Activated CD4-positive, alpha-beta T cell treated with anti-CD3 and anti-CD28 coated beads for 36 hours (primary cell): ENCODE measurements around the gene NOX1. TPM values are rescaled to one million over a fixed set of nuclear protein-coding genes. Genes with fewer than 3 reads are reported as not detected.

Experiments
- ATAC-seq: fragments of 200-7000 bp; cut with Tn5 transposase; one replicate; pipeline ENCODE4 v1.10.0; 2021; ENCODE audit warnings: mild to moderate bottlenecking, moderate library complexity
- CTCF ChIA-PET: fragments of 350-600 bp; sonication (Branson Sonifier 250); formaldehyde crosslinking; loops from one replicate; lab custom pipeline; 2021; ENCODE audit warnings: antibody characterized with exemption; lab: Charles Lee
- POLR2A ChIA-PET: fragments of 350-600 bp; sonication (Branson Sonifier 250); formaldehyde crosslinking; loops from one replicate; lab custom pipeline; 2021; ENCODE audit warnings: antibody characterized with exemption, inconsistent platforms; lab: Charles Lee
- DNase-seq: peaks from one replicate; pipeline ENCODE4 v3.0.0-alpha.2; 2020
- H3K27ac Mint-ChIP-seq: one replicate; pipeline ENCODE4 v1.8.0; 2021; ENCODE audit warnings: mixed read lengths
- H3K27me3 Mint-ChIP-seq: one replicate; pipeline ENCODE4 v1.8.0; 2021; ENCODE audit warnings: mixed read lengths
- H3K36me3 Mint-ChIP-seq: one replicate; pipeline ENCODE4 v1.8.0; 2021; ENCODE audit warnings: low read depth, mixed read lengths
- H3K4me1 Mint-ChIP-seq: one replicate; pipeline ENCODE4 v1.8.0; 2021; ENCODE audit warnings: mixed read lengths
- H3K4me3 Mint-ChIP-seq: one replicate; pipeline ENCODE4 v1.8.0; 2021; ENCODE audit warnings: mild to moderate bottlenecking, moderate library complexity, mixed read lengths
- H3K9me3 Mint-ChIP-seq: one replicate; pipeline ENCODE4 v1.8.0; 2021; ENCODE audit warnings: low read depth, mixed read lengths
- intact Hi-C, 2 experiments: fragments of 100-400 bp; cut with DNase I in 1 of 2; cut with micrococcal nuclease in 1 of 2; formaldehyde crosslinking; loops; one replicate each; pipeline versions ENCODE4 v1.14.2 to v1.15.1; 2022 to 2024; cut with DNase I, micrococcal nuclease
- total RNA-seq, 2 experiments: library from RNA; stranded (reverse); gene quantifications; one replicate each; pipeline ENCODE4 v1.2.3, GENCODE V29; 2021

Gene NOX1
- total RNA-seq, 2 experiments from 2014 or later = not detected

- intact Hi-C loops = no loop called here
- DNase-seq = no peak
- Mint-ChIP-seq H3K36me3 (no peaks in the 10 kb centered on the region), H3K4me1 (no peaks in the 10 kb centered on the region), H3K9me3 (no peaks in the 10 kb centered on the region), H3K4me3 (no peak overlapping the region), H3K27ac (no peak overlapping the region), H3K27me3 (peaks cover 2% of the 10 kb centered on the region)
- CTCF ChIA-PET = interaction anchor here (0.6 to 0.7 kb wide), 2 partner anchors 101 to 375 kb away, joined by 3 read pairs; no protein-coding TSS in a partner anchor
- no peak for ATAC-seq
- POLR2A ChIA-PET = no interaction called here
Measured at GRCh38 chrX:100868273-100868672, 5.9 kb downstream of the NOX1 start.

DNA sequence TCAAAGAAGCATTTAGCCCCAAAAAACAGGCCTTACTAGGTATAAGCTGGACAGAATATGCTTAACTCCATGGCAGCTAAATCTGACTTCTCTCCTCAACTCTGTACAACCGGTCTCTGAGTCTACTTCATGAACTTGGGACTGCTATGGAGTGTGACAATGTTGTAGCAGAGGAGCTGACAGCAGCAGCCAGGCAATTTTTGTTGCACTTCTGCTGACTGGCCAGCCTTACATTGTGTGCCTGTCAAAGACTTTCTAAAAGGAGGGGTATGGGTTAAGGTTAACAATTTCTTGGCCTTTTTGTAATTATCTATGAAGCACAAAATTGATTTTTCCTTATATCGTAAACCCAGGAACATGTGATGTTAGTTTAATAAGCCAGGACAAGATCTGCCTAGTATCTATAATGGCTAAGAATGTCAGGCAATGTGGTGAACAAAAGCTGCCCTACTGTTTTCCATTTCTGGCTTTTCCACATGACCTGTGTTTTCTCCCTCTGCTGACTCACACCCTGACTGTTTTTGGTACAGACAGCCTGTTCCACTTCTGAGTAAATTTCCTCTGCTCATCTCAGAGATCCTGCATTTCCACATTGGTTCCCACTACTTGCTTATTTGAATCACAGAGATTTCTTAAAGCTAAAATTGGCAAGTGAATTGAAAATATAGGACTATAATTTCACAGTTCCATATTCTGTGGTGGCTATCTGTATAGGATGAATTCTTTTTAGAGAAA lies 9.3 kb downstream of the NOX1 start:
- Mint-ChIP-seq H3K36me3 (no peaks in the 10 kb centered on the region), H3K4me3 (no peak overlapping the region), H3K27ac (no peak overlapping the region), H3K4me1 (no peaks in the 10 kb centered on the region), H3K9me3 (no peaks in the 10 kb centered on the region), H3K27me3 (peaks cover 2% of the 10 kb centered on the region)
- ChIA-PET POLR2A (no interaction called here), CTCF (no interaction called here)
- DNase-seq (no peak), ATAC-seq (no peak)
- intact Hi-C loops = no loop called here

GRCh38 chrX:100863326-100863864 lies 10.8 kb downstream of the NOX1 start:
- H3K4me3 Mint-ChIP-seq = no peak overlapping the region
- ChIA-PET CTCF (interaction anchor here (0.6 to 0.8 kb wide), 3 partner anchors 192 to 1766 kb away, joined by 3 to 4 read pairs (median 3); no protein-coding TSS in a partner anchor), POLR2A (no interaction called here)
- no peak for DNase-seq
- H3K4me1 Mint-ChIP-seq = no peaks in the 10 kb centered on the region
- no peak for ATAC-seq
- no peaks in the 10 kb centered on the region for H3K36me3 Mint-ChIP-seq
- peaks cover 2% of the 10 kb centered on the region for H3K27me3 Mint-ChIP-seq
- no peak overlapping the region for H3K27ac Mint-ChIP-seq
- intact Hi-C loops = no loop called here
- H3K9me3 Mint-ChIP-seq = no peaks in the 10 kb centered on the region

DNA sequence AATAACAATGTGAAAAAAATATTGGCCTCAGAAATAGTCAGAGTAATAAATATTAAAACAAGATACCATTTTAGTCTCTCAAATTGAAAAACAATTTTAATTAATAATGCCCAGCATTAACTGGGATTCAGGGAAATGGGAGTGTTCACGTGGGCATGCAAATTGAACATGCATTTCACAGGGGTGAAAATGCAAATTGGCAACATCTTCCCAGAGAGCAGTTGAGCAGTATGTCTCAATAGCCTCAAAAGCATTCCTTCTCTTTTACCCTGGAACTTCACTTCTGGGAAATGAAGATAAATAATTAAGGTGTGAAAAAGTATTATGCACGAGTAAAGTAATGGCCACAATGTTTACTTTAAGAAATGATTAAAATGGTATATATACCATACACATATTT lies 21.3 kb downstream of the NOX1 start:
- Mint-ChIP-seq H3K27ac (no peak overlapping the region), H3K9me3 (no peaks in the 10 kb centered on the region), H3K36me3 (no peaks in the 10 kb centered on the region), H3K27me3 (no peaks in the 10 kb centered on the region), H3K4me1 (no peaks in the 10 kb centered on the region), H3K4me3 (no peak overlapping the region)
- ChIA-PET CTCF (no interaction called here), POLR2A (no interaction called here)
- intact Hi-C loops = no loop called here
- DNase-seq (no peak), ATAC-seq (no peak)

DNA sequence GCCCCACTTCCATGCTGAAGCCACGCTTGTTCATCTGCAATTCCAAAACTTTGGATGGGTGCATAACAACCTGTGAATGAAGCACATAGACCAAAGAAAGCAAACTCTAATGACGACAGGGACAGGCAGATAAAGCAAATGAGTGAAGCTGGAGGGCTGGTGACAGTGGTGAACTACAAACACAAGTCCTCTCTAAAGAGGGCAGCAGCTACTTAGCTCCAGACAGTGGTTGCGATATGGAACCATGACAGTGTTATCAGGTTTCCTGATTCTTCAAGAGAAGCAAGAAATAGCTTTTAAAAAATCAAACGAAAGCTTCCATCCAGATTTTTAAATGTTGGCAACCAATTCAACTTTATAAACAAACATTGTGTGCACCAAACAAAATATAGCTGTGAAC lies 23.8 kb downstream of the NOX1 start:
- DNase-seq (no peak), ATAC-seq (no peak)
- ChIA-PET POLR2A (no interaction called here), CTCF (interaction anchor here (1.4 kb wide), 1 partner anchor 82 kb away, joined by 4 read pairs; no protein-coding TSS in a partner anchor)
- Mint-ChIP-seq H3K27ac (no peak overlapping the region), H3K36me3 (no peaks in the 10 kb centered on the region), H3K4me1 (no peaks in the 10 kb centered on the region), H3K27me3 (no peaks in the 10 kb centered on the region), H3K4me3 (no peak overlapping the region), H3K9me3 (no peaks in the 10 kb centered on the region)
- intact Hi-C loops = no loop called here

DNA sequence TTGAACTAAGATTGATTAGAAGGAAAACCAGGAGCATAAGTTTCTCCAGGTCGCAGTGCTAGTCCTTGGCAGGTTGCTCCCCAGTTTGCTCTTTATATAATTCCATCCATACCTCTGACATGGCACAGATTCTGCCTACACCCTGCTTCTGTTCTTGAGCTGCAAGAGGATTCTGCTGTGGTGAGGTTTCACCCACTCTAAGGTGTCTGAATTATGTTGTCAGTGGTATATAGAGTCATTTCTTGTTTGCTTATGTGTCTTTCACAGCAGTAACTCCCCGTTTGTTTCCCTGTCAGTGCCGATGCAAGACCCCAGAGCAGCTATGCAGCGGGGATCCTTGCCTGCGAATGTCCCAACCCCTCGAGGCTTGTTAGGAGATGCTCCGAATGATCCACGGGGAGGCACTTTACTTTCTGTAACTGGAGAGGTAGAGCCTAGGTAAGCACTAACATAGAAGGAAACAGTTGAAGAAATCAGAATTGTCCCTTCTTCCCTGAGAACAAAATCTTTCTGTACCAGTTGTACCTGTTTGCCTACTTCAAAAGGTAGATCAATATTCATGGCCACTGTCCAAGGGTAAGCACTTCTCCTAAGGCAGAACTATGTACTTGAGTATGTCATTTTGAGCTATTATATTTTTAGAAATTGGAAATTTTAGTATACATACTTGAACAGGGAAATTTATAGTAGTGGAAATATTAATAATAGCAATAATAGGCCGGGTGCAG lies 42.8 kb downstream of the NOX1 start:
- DNase-seq (no peak), ATAC-seq (no peak)
- H3K36me3 Mint-ChIP-seq = peaks cover 55% of the 10 kb centered on the region
- CTCF ChIA-PET = interaction anchor here (1.6 kb wide), 1 partner anchor 145 kb away, joined by 5 read pairs; no protein-coding TSS in a partner anchor
- POLR2A ChIA-PET = no interaction called here
- peak overlapping the region; percentile 96 for H3K27ac Mint-ChIP-seq
- no peaks in the 10 kb centered on the region for H3K27me3 Mint-ChIP-seq
- no peaks in the 10 kb centered on the region for H3K9me3 Mint-ChIP-seq
- H3K4me3 Mint-ChIP-seq = peak overlapping the region; percentile 59
- H3K4me1 Mint-ChIP-seq = peaks cover 28% of the 10 kb centered on the region
- intact Hi-C loops = loop anchor here (5.0 kb wide), 4 partner anchors 166 to 516 kb away; partner anchors contain the start of genes CENPI (in 1 of the 2) and TIMM8A (in 1 of the 2)

DNA sequence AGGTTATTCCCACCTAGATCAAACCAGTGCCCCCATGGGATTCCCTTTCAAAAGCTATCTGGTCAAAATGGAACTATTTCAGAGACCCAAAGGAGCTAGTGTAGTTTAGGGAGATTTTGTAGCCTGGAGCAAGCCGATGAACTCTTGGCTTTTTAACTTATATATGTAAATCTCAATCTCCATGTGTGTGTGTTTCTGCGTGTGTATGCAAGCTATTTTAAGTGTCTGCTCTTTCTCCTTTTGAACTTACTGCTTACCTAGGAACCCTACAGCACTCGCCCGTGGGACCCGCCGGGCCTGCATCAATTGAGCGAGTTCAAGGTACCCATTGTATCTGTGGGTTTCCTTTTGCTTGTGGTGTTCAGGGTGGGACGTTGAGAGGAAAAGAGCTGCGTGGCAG lies 43.6 kb downstream of the NOX1 start:
- POLR2A ChIA-PET = no interaction called here
- ATAC-seq (no peak), DNase-seq (peak; percentile 6)
- intact Hi-C loops = loop anchor here (5.0 kb wide), 4 partner anchors 167 to 517 kb away; partner anchors contain the start of genes CENPI (in 1 of the 2) and TIMM8A (in 1 of the 2)
- Mint-ChIP-seq H3K27ac (peak overlapping the region; percentile 96), H3K9me3 (no peaks in the 10 kb centered on the region), H3K4me1 (peaks cover 28% of the 10 kb centered on the region), H3K27me3 (no peaks in the 10 kb centered on the region), H3K36me3 (peaks cover 55% of the 10 kb centered on the region), H3K4me3 (peak overlapping the region; percentile 59)
- CTCF ChIA-PET = interaction anchor here (1.6 kb wide), 2 partner anchors 10 to 144 kb away, joined by 5 to 7 read pairs; partner anchors contain the start of gene CSTF2

GRCh38 chrX:100830143-100830542 lies 44.0 kb downstream of the NOX1 start:
- Mint-ChIP-seq H3K9me3 (no peaks in the 10 kb centered on the region), H3K27ac (peak overlapping the region; percentile 96), H3K27me3 (no peaks in the 10 kb centered on the region), H3K4me1 (peaks cover 28% of the 10 kb centered on the region), H3K4me3 (peak overlapping the region; percentile 59), H3K36me3 (peaks cover 55% of the 10 kb centered on the region)
- ATAC-seq (peak; percentile 21), DNase-seq (no peak)
- POLR2A ChIA-PET = interaction anchor here (1.0 kb wide), 1 partner anchor 10 kb away, joined by 4 read pairs; the partner anchor contains the start of gene CSTF2
- intact Hi-C loops = loop anchor here (5.0 kb wide), 4 partner anchors 167 to 517 kb away; partner anchors contain the start of genes CENPI (in 1 of the 2) and TIMM8A (in 1 of the 2)
- CTCF ChIA-PET = interaction anchor here (1.6 kb wide), 2 partner anchors 9 to 144 kb away, joined by 5 to 7 read pairs; partner anchors contain the start of gene CSTF2

GRCh38 chrX:100829730-100830129 lies 44.4 kb downstream of the NOX1 start:
- ChIA-PET CTCF (interaction anchor here (1.6 kb wide), 1 partner anchor 9 kb away, joined by 7 read pairs; the partner anchor contains the start of gene CSTF2), POLR2A (interaction anchor here (0.5 to 1.0 kb wide), 3 partner anchors 9 to 396 kb away, joined by 3 to 4 read pairs (median 3); partner anchors contain the start of gene CSTF2)
- Mint-ChIP-seq H3K27me3 (no peaks in the 10 kb centered on the region), H3K4me3 (peak overlapping the region; percentile 59), H3K4me1 (peaks cover 28% of the 10 kb centered on the region), H3K9me3 (no peaks in the 10 kb centered on the region), H3K36me3 (peaks cover 54% of the 10 kb centered on the region), H3K27ac (peak overlapping the region; percentile 96)
- DNase-seq (peak; percentile 35), ATAC-seq (peak; percentile 92)
- intact Hi-C loops = loop anchor here (1.0 to 5.0 kb wide), 5 partner anchors 9 to 518 kb away; partner anchors contain the start of genes CSTF2 (in 2 of the 2), CENPI (in 1 of the 2) and TIMM8A (in 1 of the 2)

- ChIA-PET CTCF (interaction anchor here (0.8 to 2.0 kb wide), 2 partner anchors 10 to 984 kb away, joined by 3 to 7 read pairs; no protein-coding TSS in a partner anchor), POLR2A (interaction anchor here (0.8 kb wide), 1 partner anchor 10 kb away, joined by 4 read pairs; no protein-coding TSS in a partner anchor)
- DNase-seq (peak; percentile 89), ATAC-seq (peak; percentile 98)
- Mint-ChIP-seq H3K4me1 (peaks cover 8% of the 10 kb centered on the region), H3K27me3 (peaks cover 2% of the 10 kb centered on the region), H3K36me3 (peaks cover 19% of the 10 kb centered on the region), H3K9me3 (peaks cover 2% of the 10 kb centered on the region), H3K4me3 (peak within 1 kb of the TSS; percentile 93), H3K27ac (peak within 1 kb of the TSS; percentile 99)
- intact Hi-C loops = loop anchor here (1.0 to 5.0 kb wide), 7 partner anchors 9 to 1113 kb away; partner anchors contain the start of genes GLA (in 1 of the 2), HNRNPH2 (in 1 of the 2), RPL36A (in 1 of the 2) and TRMT2B (in 1 of the 2)
Measured at GRCh38 chrX:100819837-100820666, 54.1 kb downstream of the NOX1 start, which contains the start of gene CSTF2. TSS of gene CSTF2 (plus strand) at chrX:100820391. CDS start at chrX:100820417, 26 bp downstream.
